Hepatocyte (in vitro differentiated cells): ENCODE data around the gene GALNT14. TPM values are rescaled to one million over a fixed set of nuclear protein-coding genes. Genes with fewer than 3 reads are reported as not detected.

Experiments used
- DNase-seq: peaks from one replicate; pipeline ENCODE4 v3.0.0-alpha.2; 2016; ENCODE audit warnings: low spot score
- H2AFZ ChIP-seq: fragments of 200-600 bp; sonication (generic); 2 replicates; pipeline ENCODE4 v1.6.0; 2016; ENCODE audit warnings: antibody characterized with exemption, mild to moderate bottlenecking
- H3K27ac ChIP-seq: fragments of 200-600 bp; sonication (generic); 2 replicates; pipeline ENCODE4 v1.5.1; 2016; ENCODE audit warnings: mild to moderate bottlenecking
- H3K27me3 ChIP-seq: fragments of 200-600 bp; sonication (generic); 2 replicates; pipeline ENCODE4 v1.6.1; 2016
- H3K36me3 ChIP-seq: fragments of 200-600 bp; sonication (generic); replicated peaks from 2 replicates; pipeline ENCODE4 v1.5.1; 2016; ENCODE audit warnings: low read depth; ENCODE audit not compliant: insufficient read depth
- H3K4me1 ChIP-seq: fragments of 200-600 bp; sonication (generic); 2 replicates; pipeline ENCODE4 v1.5.1; 2016; ENCODE audit warnings: mild to moderate bottlenecking, moderate library complexity; ENCODE audit not compliant: insufficient read depth
- H3K4me2 ChIP-seq: fragments of 200-600 bp; sonication (generic); 2 replicates; pipeline ENCODE4 v1.6.0; 2016
- H3K4me3 ChIP-seq: fragments of 200-600 bp; sonication (generic); 2 replicates; pipeline ENCODE4 v1.5.1; 2016; ENCODE audit warnings: mild to moderate bottlenecking
- H3K79me2 ChIP-seq: fragments of 200-600 bp; sonication (generic); 2 replicates; pipeline ENCODE4 v1.6.0; 2017; ENCODE audit warnings: mild to moderate bottlenecking
- H3K9me2 ChIP-seq: fragments of 200-600 bp; sonication (generic); replicated peaks from 2 replicates; pipeline ENCODE4 v1.6.0; 2017; ENCODE audit warnings: mild to moderate bottlenecking; ENCODE audit not compliant: insufficient read depth
- H3K9me3 ChIP-seq: fragments of 200-600 bp; sonication (generic); 2 replicates; pipeline ENCODE4 v1.5.1; 2016; ENCODE audit warnings: low read depth, mild to moderate bottlenecking
- H4K20me1 ChIP-seq: fragments of 200-600 bp; sonication (generic); 2 replicates; pipeline ENCODE4 v1.6.0; 2016; ENCODE audit warnings: mild to moderate bottlenecking; ENCODE audit not compliant: insufficient read depth, poor library complexity, severe bottlenecking
- CTCF ChIP-seq: fragments of 200-600 bp; sonication (generic); IDR thresholded peaks from 2 replicates; pipeline ENCODE4 v1.5.1; 2016; ENCODE audit warnings: antibody characterized with exemption, mild to moderate bottlenecking; ENCODE audit not compliant: poor library complexity
- EZH2 ChIP-seq: fragments of 200-600 bp; sonication (generic); IDR thresholded peaks from 2 replicates; pipeline ENCODE4 v1.6.1; 2016; ENCODE audit warnings: antibody characterized with exemption, mild to moderate bottlenecking, borderline replicate concordance
- EZH2phosphoT487 ChIP-seq: fragments of 200-600 bp; sonication (generic); IDR thresholded peaks from one replicate; pipeline ENCODE4 v1.6.1; 2018; ENCODE audit warnings: antibody characterized with exemption, mild to moderate bottlenecking, low read depth, moderate library complexity; ENCODE audit not compliant: unreplicated experiment, severe bottlenecking
- WGBS: methylation state at CpG from one replicate; pipeline ENCODE4 v1.1.6; 2016; ENCODE audit warnings: low lambda C conversion rate; ENCODE audit errors: missing lambda C conversion rate; 5-methylcytosine and 5-hydroxymethylcytosine counted together
- polyA plus RNA-seq: library from polyadenylated mRNA; unstranded; fragments of >200 nt; fragmentation: Nextera tagmentation; extraction: Ambion mirVana; gene quantifications from 2 replicates; pipeline ENCODE4 v1.2.1, GENCODE V29; 2016
- total RNA-seq: library from RNA; depleted of rRNA; stranded (reverse); fragments of >200 nt; gene quantifications from 2 replicates; pipeline ENCODE4 v1.2.3, GENCODE V29; 2014

Gene GALNT14
- total and polyA plus RNA-seq, 2 experiments from 2014 or later, result 2.2 to 2.9 TPM

- no peaks in the 10 kb centered on the region for H3K27me3 ChIP-seq
- no peak overlapping the region for H3K4me2 ChIP-seq
- H3K79me2 ChIP-seq, result no peaks in the 10 kb centered on the region
- 82% methylated on average over 11 of the region's 11 CpGs for WGBS
- no peak overlapping the region for H3K4me3 ChIP-seq
- no peaks in the 10 kb centered on the region for H3K4me1 ChIP-seq
- DNase-seq, result no peak
- no peaks in the 10 kb centered on the region for H3K36me3 ChIP-seq
- TF ChIP-seq EZH2phosphoT487, result no peak
- no peak for TF ChIP-seq EZH2
- no peak for TF ChIP-seq CTCF
- no peak overlapping the region for H2AFZ ChIP-seq
- no peaks in the 10 kb centered on the region for H3K9me3 ChIP-seq
- H3K27ac ChIP-seq, result no peak overlapping the region
- no peaks in the 10 kb centered on the region for H3K9me2 ChIP-seq
- H4K20me1 ChIP-seq, result no peaks in the 10 kb centered on the region
Observed at GRCh38 chr2:30994227-30995056, 143.8 kb downstream of the GALNT14 start.

GRCh38 chr2:30992781-30993180 is 145.5 kb downstream of the GALNT14 start:
- TF ChIP-seq EZH2 (no peak), CTCF (no peak), EZH2phosphoT487 (no peak)
- H3K27me3 ChIP-seq, result no peaks in the 10 kb centered on the region
- no peak overlapping the region for H3K4me3 ChIP-seq
- H3K9me2 ChIP-seq, result no peaks in the 10 kb centered on the region
- DNase-seq, result no peak
- H3K27ac ChIP-seq, result no peak overlapping the region
- H3K4me2 ChIP-seq, result no peak overlapping the region
- no peak overlapping the region for H2AFZ ChIP-seq
- H4K20me1 ChIP-seq, result no peaks in the 10 kb centered on the region
- H3K79me2 ChIP-seq, result no peaks in the 10 kb centered on the region
- 89% methylated on average over 18 of the region's 18 CpGs for WGBS
- no peaks in the 10 kb centered on the region for H3K36me3 ChIP-seq
- H3K9me3 ChIP-seq, result no peaks in the 10 kb centered on the region
- no peaks in the 10 kb centered on the region for H3K4me1 ChIP-seq

- H2AFZ ChIP-seq, result no peak overlapping the region
- no peaks in the 10 kb centered on the region for H3K9me2 ChIP-seq
- H3K27ac ChIP-seq, result no peak overlapping the region
- TF ChIP-seq EZH2phosphoT487 (no peak), CTCF (no peak), EZH2 (no peak)
- H3K9me3 ChIP-seq, result no peaks in the 10 kb centered on the region
- no peaks in the 10 kb centered on the region for H3K4me1 ChIP-seq
- 49% methylated on average over 4 of the region's 4 CpGs for WGBS
- no peak overlapping the region for H3K4me2 ChIP-seq
- no peak overlapping the region for H3K4me3 ChIP-seq
- H4K20me1 ChIP-seq, result no peaks in the 10 kb centered on the region
- H3K79me2 ChIP-seq, result no peaks in the 10 kb centered on the region
- H3K36me3 ChIP-seq, result no peaks in the 10 kb centered on the region
- DNase-seq, result no peak
- H3K27me3 ChIP-seq, result peaks cover 4% of the 10 kb centered on the region
Observed at GRCh38 chr2:30990671-30991070, 147.6 kb downstream of the GALNT14 start.
